DND-41 (cell line): Measurements from ENCODE around the gene SYT1.

ENCODE experiments used
- ATAC-seq: fragments of 200-7000 bp; cut with Tn5 transposase; 3 replicates; pipeline ENCODE4 v1.9.1; 2021; ENCODE audit warnings: low read depth; ENCODE audit not compliant: insufficient read depth
- DNase-seq: peaks from one replicate; pipeline ENCODE4 v3.0.0-alpha.2; 2020
- H2AFZ ChIP-seq: 2 replicates; pipeline ENCODE4 v1.6.0; 2012; ENCODE audit warnings: low read depth, low read length
- H3K27ac ChIP-seq: 2 replicates; pipeline ENCODE4 v1.5.1; 2012; ENCODE audit warnings: low read length, inconsistent platforms
- H3K27me3 ChIP-seq: fragments of 200-600 bp; sonication (generic); 2 replicates; pipeline ENCODE4 v1.6.0; 2012; ENCODE audit warnings: low read length, mild to moderate bottlenecking, inconsistent platforms; ENCODE audit not compliant: insufficient read depth, poor library complexity
- H3K36me3 ChIP-seq: 2 replicates; pipeline ENCODE4 v1.5.1; 2012; ENCODE audit warnings: low read length, inconsistent platforms; ENCODE audit not compliant: insufficient read depth
- H3K4me1 ChIP-seq: 2 replicates; pipeline ENCODE4 v1.5.1; 2012; ENCODE audit warnings: mild to moderate bottlenecking, low read length; ENCODE audit not compliant: insufficient read depth
- H3K4me2 ChIP-seq: 2 replicates; pipeline ENCODE4 v1.6.0; 2012; ENCODE audit warnings: mild to moderate bottlenecking, moderate library complexity, low read length, inconsistent platforms; ENCODE audit not compliant: insufficient read depth
- H3K4me3 ChIP-seq, 2 experiments: fragments of 200-600 bp in 1 of 2; shearing (Covaris generic) in 1 of 2; 2 replicates each; pipeline ENCODE4 v1.5.1; 2012 to 2016; ENCODE audit warnings: inconsistent platforms in 2 of 2, low read length in 2 of 2, mild to moderate bottlenecking in 2 of 2, low read depth in 1 of 2, moderate library complexity in 1 of 2
- H3K79me2 ChIP-seq: 2 replicates; pipeline ENCODE4 v1.6.0; 2012; ENCODE audit warnings: low read length, inconsistent platforms; ENCODE audit not compliant: insufficient read depth
- H3K9ac ChIP-seq: 2 replicates; pipeline ENCODE4 v1.6.0; 2012; ENCODE audit warnings: low read depth, mild to moderate bottlenecking, inconsistent platforms, low read length, moderate library complexity
- H3K9me3 ChIP-seq: 2 replicates; pipeline ENCODE4 v1.5.1; 2012; ENCODE audit warnings: low read length, moderate library complexity, mild to moderate bottlenecking, inconsistent platforms; ENCODE audit not compliant: insufficient read depth, severe bottlenecking
- H4K20me1 ChIP-seq: 2 replicates; pipeline ENCODE4 v1.6.0; 2012; ENCODE audit warnings: low read length; ENCODE audit not compliant: insufficient read depth
- CTCF ChIP-seq: IDR thresholded peaks from 2 replicates; pipeline ENCODE4 v1.5.1; 2012; ENCODE audit warnings: borderline replicate concordance, low read length, moderate library complexity, mild to moderate bottlenecking; ENCODE audit not compliant: poor library complexity, severe bottlenecking; ENCODE audit errors: extremely low read depth
- EZH2 ChIP-seq: IDR thresholded peaks from 3 replicates; pipeline ENCODE4 v1.6.1; 2012; ENCODE audit warnings: borderline replicate concordance, low read depth, mild to moderate bottlenecking, moderate library complexity, low read length, inconsistent platforms; ENCODE audit not compliant: severe bottlenecking

The SYT1 gene

GRCh38 chr12:79069009-79069408, 204.4 kb downstream of the SYT1 start:
- Histone ChIP-seq H3K27me3 (no peaks in the 10 kb centered on the region), H3K79me2 (no peaks in the 10 kb centered on the region), H3K9me3 (no peaks in the 10 kb centered on the region), H2AFZ (no peak overlapping the region), H3K27ac (no peak overlapping the region), H3K36me3 (no peaks in the 10 kb centered on the region), H4K20me1 (no peaks in the 10 kb centered on the region), H3K4me2 (no peak overlapping the region), H3K4me1 (no peaks in the 10 kb centered on the region), H3K9ac (no peak overlapping the region), H3K4me3 (no peak overlapping the region)
- DNase-seq (no peak), ATAC-seq (no peak)
- no peak for TF ChIP-seq CTCF
- no peak for TF ChIP-seq EZH2

- Histone ChIP-seq H3K4me3 (no peak overlapping the region), H3K9ac (no peak overlapping the region), H2AFZ (no peak overlapping the region), H3K79me2 (no peaks in the 10 kb centered on the region), H3K36me3 (no peaks in the 10 kb centered on the region), H4K20me1 (no peaks in the 10 kb centered on the region), H3K4me2 (no peak overlapping the region), H3K4me1 (no peaks in the 10 kb centered on the region), H3K27me3 (no peaks in the 10 kb centered on the region), H3K9me3 (no peaks in the 10 kb centered on the region), H3K27ac (no peak overlapping the region)
- DNase-seq (no peak), ATAC-seq (no peak)
- TF ChIP-seq CTCF: no peak
- TF ChIP-seq EZH2: no peak
Observed at GRCh38 chr12:79071498-79071897, 206.9 kb downstream of the SYT1 start.

- H3K36me3 ChIP-seq: no peaks in the 10 kb centered on the region
- H3K27me3 ChIP-seq: no peaks in the 10 kb centered on the region
- DNase-seq: no peak
- no peak overlapping the region for H2AFZ ChIP-seq
- no peak overlapping the region for H3K4me2 ChIP-seq
- H3K4me1 ChIP-seq: no peaks in the 10 kb centered on the region
- TF ChIP-seq EZH2: no peak
- TF ChIP-seq CTCF: no peak
- ATAC-seq: no peak
- no peak overlapping the region for H3K4me3 ChIP-seq
- H3K9me3 ChIP-seq: no peaks in the 10 kb centered on the region
- H3K27ac ChIP-seq: no peak overlapping the region
- H4K20me1 ChIP-seq: no peaks in the 10 kb centered on the region
- no peak overlapping the region for H3K9ac ChIP-seq
- H3K79me2 ChIP-seq: no peaks in the 10 kb centered on the region
Observed at GRCh38 chr12:79073506-79073905, 208.9 kb downstream of the SYT1 start.

- Histone ChIP-seq H3K79me2 (no peaks in the 10 kb centered on the region), H3K27ac (no peak overlapping the region), H3K4me3 (no peak overlapping the region), H3K4me2 (no peak overlapping the region), H3K9ac (no peak overlapping the region), H2AFZ (no peak overlapping the region), H3K4me1 (no peaks in the 10 kb centered on the region), H3K9me3 (no peaks in the 10 kb centered on the region), H3K36me3 (no peaks in the 10 kb centered on the region), H4K20me1 (no peaks in the 10 kb centered on the region), H3K27me3 (no peaks in the 10 kb centered on the region)
- DNase-seq: no peak
- ATAC-seq: no peak
- TF ChIP-seq EZH2 (no peak), CTCF (no peak)
Observed at GRCh38 chr12:79082595-79082994, 218.0 kb downstream of the SYT1 start.
